ENCODE measurements around the gene ZDHHC1.
"Not testable (repeated sequence)": the region's sequence is repeated elsewhere in the genome, so short reads cannot be mapped to it uniquely, and the experiment has no call there.

Gene ZDHHC1

GRCh38 chr16:67378642-67379041 lies 37.6 kb downstream of the ZDHHC1 start:
- no peak for DNase-seq (ENCODE audit: extremely low read depth in 1 of 2, low read depth in 1 of 2)

GRCh38 chr16:67376012-67376411 lies 40.3 kb downstream of the ZDHHC1 start:
- not testable (repeated sequence) for DNase-seq (ENCODE audit: extremely low read depth in 1 of 2, low read depth in 1 of 2)

GRCh38 chr16:67372664-67373063 lies 43.6 kb downstream of the ZDHHC1 start:
- DNase-seq (ENCODE audit: extremely low read depth in 1 of 2, low read depth in 1 of 2), result no peak

- no peak for DNase-seq (ENCODE audit: extremely low read depth in 1 of 2, low read depth in 1 of 2)
Observed at GRCh38 chr16:67370661-67371060, 45.6 kb downstream of the ZDHHC1 start.

GRCh38 chr16:67364600-67365235 lies 51.6 kb downstream of the ZDHHC1 start:
- DNase-seq (ENCODE audit: extremely low read depth in 1 of 2, low read depth in 1 of 2), result no peak

- no peak for DNase-seq (ENCODE audit: extremely low read depth in 1 of 2, low read depth in 1 of 2)
Observed at GRCh38 chr16:67361038-67361437, 55.2 kb downstream of the ZDHHC1 start.

- DNase-seq (ENCODE audit: extremely low read depth in 1 of 2, low read depth in 1 of 2), result not testable (repeated sequence)
Observed at GRCh38 chr16:67359540-67360269, 56.6 kb downstream of the ZDHHC1 start.

- no peak for DNase-seq (ENCODE audit: extremely low read depth in 1 of 2, low read depth in 1 of 2)
Observed at GRCh38 chr16:67357561-67357960, 58.7 kb downstream of the ZDHHC1 start.

GRCh38 chr16:67356396-67356795 lies 59.9 kb downstream of the ZDHHC1 start:
- no peak for DNase-seq (ENCODE audit: extremely low read depth in 1 of 2, low read depth in 1 of 2)

GRCh38 chr16:67352463-67352862 lies 63.8 kb downstream of the ZDHHC1 start:
- not testable (repeated sequence) for DNase-seq (ENCODE audit: extremely low read depth in 1 of 2, low read depth in 1 of 2)

- DNase-seq (ENCODE audit: extremely low read depth in 1 of 2, low read depth in 1 of 2), result no peak
Observed at GRCh38 chr16:67350324-67350723, 66.0 kb downstream of the ZDHHC1 start.

- DNase-seq (ENCODE audit: extremely low read depth in 1 of 2, low read depth in 1 of 2), result no peak
Observed at GRCh38 chr16:67349172-67349571, 67.1 kb downstream of the ZDHHC1 start.

- DNase-seq (ENCODE audit: extremely low read depth in 1 of 2, low read depth in 1 of 2), result no peak
Observed at GRCh38 chr16:67346341-67346740, 69.9 kb downstream of the ZDHHC1 start.

- no peak for DNase-seq (ENCODE audit: extremely low read depth in 1 of 2, low read depth in 1 of 2)
Observed at GRCh38 chr16:67345401-67345800, 70.9 kb downstream of the ZDHHC1 start.

All from stimulated activated CD8-positive, alpha-beta memory T cell treated with anti-CD3 and anti-CD28 coated beads, Interleukin-7, amount 100 ng/mL, for 48 hours (primary cell).